Transverse colon (tissue), 3 donors: ENCODE data around the gene LTBP2.

Experiments used
- EP300 ChIP-seq: sonication (generic); formaldehyde crosslinking; IDR thresholded peaks from one replicate; pipeline ENCODE4 v1.6.1; 2017; ENCODE audit warnings: antibody characterized with exemption, low read depth
- POLR2A ChIP-seq: fragments of 450-650 bp; IDR thresholded peaks from one replicate; pipeline ENCODE4 v1.6.1; 2016; ENCODE audit warnings: antibody characterized with exemption, mild to moderate bottlenecking, moderate library complexity
- TF ChIP-seq, protein P1 (sequence below), 5 experiments: fragments of 200-600 bp in 3 of 5; fragments of 450-650 bp in 2 of 5; sonication (generic) in 3 of 5; IDR thresholded peaks; 1 replicate in 2 of 5; 2 replicates in 3 of 5; pipeline ENCODE4 v1.5.1; 2016 to 2017; ENCODE audit warnings: antibody characterized with exemption in 5 of 5, inconsistent platforms in 3 of 5, mild to moderate bottlenecking in 2 of 5, moderate library complexity in 1 of 5

- TF ChIP-seq, protein P1, sequence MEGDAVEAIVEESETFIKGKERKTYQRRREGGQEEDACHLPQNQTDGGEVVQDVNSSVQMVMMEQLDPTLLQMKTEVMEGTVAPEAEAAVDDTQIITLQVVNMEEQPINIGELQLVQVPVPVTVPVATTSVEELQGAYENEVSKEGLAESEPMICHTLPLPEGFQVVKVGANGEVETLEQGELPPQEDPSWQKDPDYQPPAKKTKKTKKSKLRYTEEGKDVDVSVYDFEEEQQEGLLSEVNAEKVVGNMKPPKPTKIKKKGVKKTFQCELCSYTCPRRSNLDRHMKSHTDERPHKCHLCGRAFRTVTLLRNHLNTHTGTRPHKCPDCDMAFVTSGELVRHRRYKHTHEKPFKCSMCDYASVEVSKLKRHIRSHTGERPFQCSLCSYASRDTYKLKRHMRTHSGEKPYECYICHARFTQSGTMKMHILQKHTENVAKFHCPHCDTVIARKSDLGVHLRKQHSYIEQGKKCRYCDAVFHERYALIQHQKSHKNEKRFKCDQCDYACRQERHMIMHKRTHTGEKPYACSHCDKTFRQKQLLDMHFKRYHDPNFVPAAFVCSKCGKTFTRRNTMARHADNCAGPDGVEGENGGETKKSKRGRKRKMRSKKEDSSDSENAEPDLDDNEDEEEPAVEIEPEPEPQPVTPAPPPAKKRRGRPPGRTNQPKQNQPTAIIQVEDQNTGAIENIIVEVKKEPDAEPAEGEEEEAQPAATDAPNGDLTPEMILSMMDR (IDR thresholded peaks at IDR 0.05) = no peak
- TF ChIP-seq EP300 = no peak
- TF ChIP-seq POLR2A = no peak
Observed at GRCh38 chr14:74599321-74599761, 12.7 kb downstream of the LTBP2 start.
